Measurements from ENCODE around the gene OR2A5.

The OR2A5 gene

DNA sequence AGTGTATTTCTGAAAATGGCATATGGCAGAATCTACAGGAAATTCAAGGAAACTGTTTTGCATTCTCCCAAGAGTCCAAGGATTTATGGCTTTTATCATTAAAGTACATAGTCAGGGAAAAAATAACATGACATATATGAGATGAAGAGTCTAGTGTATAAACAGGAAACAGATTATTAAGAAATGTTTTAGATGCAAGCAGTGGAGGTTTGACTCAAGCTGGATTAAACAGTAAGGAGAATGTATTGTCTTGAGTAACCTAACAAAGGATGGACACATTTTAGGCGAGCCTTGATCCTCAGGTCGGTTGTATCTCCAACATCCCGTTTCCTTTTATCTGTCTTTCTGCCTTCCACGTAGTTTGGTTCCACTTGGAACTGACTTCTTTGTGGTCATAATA lies 30.7 kb upstream of the OR2A5 start:
- no peaks in the 10 kb centered on the region for H3K9me3 ChIP-seq (ENCODE audit: insufficient read depth, low read length)
- TF ChIP-seq EZH2phosphoT487 (conservative IDR thresholded peaks at IDR 0.05; ENCODE audit: low read length) (no peak), CTCF (IDR thresholded peaks at IDR 0.05; ENCODE audit: insufficient read depth, low read length, poor library complexity, severe bottlenecking) (no peak)

DNA sequence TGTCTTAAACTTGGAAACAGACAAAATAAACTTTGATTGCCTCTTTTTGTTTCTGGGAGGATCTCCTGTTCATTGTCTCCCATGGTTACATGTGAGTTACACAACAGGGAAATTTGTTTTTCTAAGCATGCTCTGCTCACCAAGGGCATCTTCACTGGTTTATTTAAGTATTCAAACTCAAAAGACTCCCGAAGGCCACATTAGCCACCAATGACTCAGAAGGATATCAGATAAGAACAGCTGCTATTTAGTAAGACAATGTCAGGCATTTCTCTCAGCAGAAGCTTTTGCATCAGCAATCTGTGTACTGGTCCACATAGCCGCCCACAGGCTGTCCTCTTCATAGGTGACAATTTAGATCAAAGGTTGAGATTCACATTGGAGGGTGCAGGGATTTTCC lies 29.3 kb upstream of the OR2A5 start:
- Histone ChIP-seq H3K9ac (ENCODE audit: low read length) (no peak overlapping the region), H2AFZ (ENCODE audit: low read depth, low read length, severe bottlenecking) (no peak overlapping the region), H3K36me3 (ENCODE audit: low read length) (no peaks in the 10 kb centered on the region), H3K4me2 (ENCODE audit: low read depth, low read length, poor library complexity, severe bottlenecking) (no peak overlapping the region), H3K4me3 (ENCODE audit: insufficient read depth, low read length, poor library complexity, severe bottlenecking) (no peak overlapping the region), H3K27me3 (ENCODE audit: low read length) (no peaks in the 10 kb centered on the region), H3K79me2 (ENCODE audit: insufficient read depth, low read length) (no peaks in the 10 kb centered on the region), H3F3A (ENCODE audit: insufficient read depth) (no peaks in the 10 kb centered on the region), H4K20me1 (ENCODE audit: low read depth, low read length) (no peaks in the 10 kb centered on the region), H3K9me3 (ENCODE audit: insufficient read depth, low read length) (no peaks in the 10 kb centered on the region), H3K27ac (ENCODE audit: low read depth, low read length) (no peak overlapping the region), H3K9me2 (replicated peaks; ENCODE audit: insufficient read depth, low read length) (no peaks in the 10 kb centered on the region)
- TF ChIP-seq CTCF (IDR thresholded peaks at IDR 0.05; ENCODE audit: insufficient read depth, low read length, poor library complexity, severe bottlenecking), result no peak
- TF ChIP-seq EZH2phosphoT487 (conservative IDR thresholded peaks at IDR 0.05; ENCODE audit: low read length), result no peak

More for the DNA sequence above, 30.7 kb upstream of the OR2A5 start:
- Histone ChIP-seq H3K36me3 (ENCODE audit: low read length) (no peaks in the 10 kb centered on the region), H4K20me1 (ENCODE audit: low read depth, low read length) (no peaks in the 10 kb centered on the region), H2AFZ (ENCODE audit: low read depth, low read length, severe bottlenecking) (no peak overlapping the region), H3K27ac (ENCODE audit: low read depth, low read length) (no peak overlapping the region), H3K4me3 (ENCODE audit: insufficient read depth, low read length, poor library complexity, severe bottlenecking) (no peak overlapping the region), H3F3A (ENCODE audit: insufficient read depth) (no peaks in the 10 kb centered on the region), H3K79me2 (ENCODE audit: insufficient read depth, low read length) (no peaks in the 10 kb centered on the region), H3K9me2 (replicated peaks; ENCODE audit: insufficient read depth, low read length) (no peaks in the 10 kb centered on the region), H3K27me3 (ENCODE audit: low read length) (no peaks in the 10 kb centered on the region), H3K4me2 (ENCODE audit: low read depth, low read length, poor library complexity, severe bottlenecking) (no peak overlapping the region), H3K9ac (ENCODE audit: low read length) (no peak overlapping the region)

DNA sequence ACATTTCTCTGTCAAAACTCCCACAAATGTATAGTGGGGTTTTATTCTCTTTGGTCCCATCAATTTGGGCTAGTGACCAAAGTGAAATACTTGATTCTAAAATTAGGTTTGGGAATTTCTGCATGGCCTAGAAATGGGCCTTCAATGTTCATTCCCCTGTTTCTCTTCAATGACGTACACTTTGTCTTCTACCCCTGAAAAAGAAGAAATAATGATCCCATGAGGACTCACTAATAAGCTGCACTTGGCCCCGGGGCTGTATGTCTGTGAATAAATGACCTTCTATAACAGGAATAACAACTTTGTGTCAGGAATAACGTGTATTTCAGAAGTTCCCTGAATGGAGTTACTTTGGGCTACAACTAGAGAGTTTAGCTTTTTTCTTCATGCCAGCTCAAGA lies 28.4 kb upstream of the OR2A5 start:
- H3K27ac ChIP-seq (ENCODE audit: low read depth, low read length), result no peak overlapping the region
- H4K20me1 ChIP-seq (ENCODE audit: low read depth, low read length), result no peaks in the 10 kb centered on the region
- H3F3A ChIP-seq (ENCODE audit: insufficient read depth), result no peaks in the 10 kb centered on the region
- H3K27me3 ChIP-seq (ENCODE audit: low read length), result no peaks in the 10 kb centered on the region
- H3K4me3 ChIP-seq (ENCODE audit: insufficient read depth, low read length, poor library complexity, severe bottlenecking), result no peak overlapping the region
- no peak overlapping the region for H3K9ac ChIP-seq (ENCODE audit: low read length)
- TF ChIP-seq CTCF (IDR thresholded peaks at IDR 0.05; ENCODE audit: insufficient read depth, low read length, poor library complexity, severe bottlenecking), result no peak
- TF ChIP-seq EZH2phosphoT487 (conservative IDR thresholded peaks at IDR 0.05; ENCODE audit: low read length), result no peak
- no peaks in the 10 kb centered on the region for H3K36me3 ChIP-seq (ENCODE audit: low read length)
- no peak overlapping the region for H3K4me2 ChIP-seq (ENCODE audit: low read depth, low read length, poor library complexity, severe bottlenecking)
- no peaks in the 10 kb centered on the region for H3K9me3 ChIP-seq (ENCODE audit: insufficient read depth, low read length)
- H3K9me2 ChIP-seq (replicated peaks; ENCODE audit: insufficient read depth, low read length), result no peaks in the 10 kb centered on the region
- no peaks in the 10 kb centered on the region for H3K79me2 ChIP-seq (ENCODE audit: insufficient read depth, low read length)
- no peak overlapping the region for H2AFZ ChIP-seq (ENCODE audit: low read depth, low read length, severe bottlenecking)
